Activated CD8-positive, alpha-beta T cell treated with anti-CD3 and anti-CD28 coated beads for 36 hours (primary cell): ENCODE results near the gene GID4. TPM values are rescaled to one million over a fixed set of nuclear protein-coding genes. Genes with fewer than 3 reads are reported as not detected.

Experiments used
- ATAC-seq: fragments of 200-7000 bp; cut with Tn5 transposase; one replicate; pipeline ENCODE4 v1.10.0; 2021; ENCODE audit warnings: mild to moderate bottlenecking, moderate library complexity
- CTCF ChIA-PET: fragments of 350-600 bp; sonication (Branson Sonifier 250); formaldehyde crosslinking; loops from one replicate; lab custom pipeline; 2021; ENCODE audit warnings: antibody characterized with exemption; lab: Charles Lee
- POLR2A ChIA-PET: fragments of 350-600 bp; sonication (Branson Sonifier 250); formaldehyde crosslinking; loops from one replicate; lab custom pipeline; 2021; ENCODE audit warnings: antibody characterized with exemption; lab: Charles Lee
- DNase-seq: peaks from one replicate; pipeline ENCODE4 v3.0.0-alpha.2; 2020
- H3K27ac Mint-ChIP-seq: one replicate; pipeline ENCODE4 v1.8.0; 2021; ENCODE audit warnings: mild to moderate bottlenecking, mixed read lengths
- H3K27me3 Mint-ChIP-seq: one replicate; pipeline ENCODE4 v1.8.0; 2021; ENCODE audit warnings: mixed read lengths
- H3K36me3 Mint-ChIP-seq: one replicate; pipeline ENCODE4 v1.8.0; 2021; ENCODE audit warnings: low read depth, mixed read lengths
- H3K4me1 Mint-ChIP-seq: one replicate; pipeline ENCODE4 v1.8.0; 2021; ENCODE audit warnings: low read depth, mixed read lengths
- H3K4me3 Mint-ChIP-seq: one replicate; pipeline ENCODE4 v1.8.0; 2021; ENCODE audit warnings: mild to moderate bottlenecking, moderate library complexity, mixed read lengths
- H3K9me3 Mint-ChIP-seq: one replicate; pipeline ENCODE4 v1.8.0; 2021; ENCODE audit warnings: mixed read lengths
- CTCF ChIP-seq: fragments of 200-600 bp; IDR thresholded peaks from one replicate; pipeline ENCODE4 v1.8.0; 2022; ENCODE audit warnings: antibody characterized with exemption, mild to moderate bottlenecking
- intact Hi-C: fragments of 100-400 bp; cut with micrococcal nuclease; formaldehyde crosslinking; loops from one replicate; pipeline ENCODE4 v1.10.0; 2022
- total RNA-seq, 2 experiments: library from RNA; stranded (reverse); gene quantifications; one replicate each; pipeline ENCODE4 v1.2.3, GENCODE V29; 2021

The GID4 gene
- total RNA-seq, 2 experiments from 2014 or later = 8.7 to 9.1 TPM

- intact Hi-C loops = loop anchor here (5.0 to 10.0 kb wide), 3 partner anchors 62 to 345 kb away; no protein-coding TSS in a partner anchor
- Mint-ChIP-seq H3K27me3 (no peaks in the 10 kb centered on the region), H3K9me3 (no peaks in the 10 kb centered on the region), H3K27ac (peak overlapping the region; percentile 96), H3K4me3 (peak overlapping the region; percentile 95), H3K4me1 (peaks cover 48% of the 10 kb centered on the region), H3K36me3 (peaks cover 3% of the 10 kb centered on the region)
- DNase-seq (peak; percentile 52), ATAC-seq (peak; percentile 12)
- POLR2A ChIA-PET = no interaction called here
- no peak for TF ChIP-seq CTCF
- CTCF ChIA-PET = no interaction called here
Observed at GRCh38 chr17:18039535-18040260, 490 bp downstream of the GID4 start.

GRCh38 chr17:18040261-18040858 lies 1.2 kb downstream of the GID4 start:
- H3K27me3 Mint-ChIP-seq = no peaks in the 10 kb centered on the region
- no peak for TF ChIP-seq CTCF
- H3K4me1 Mint-ChIP-seq = peaks cover 48% of the 10 kb centered on the region
- POLR2A ChIA-PET = no interaction called here
- H3K27ac Mint-ChIP-seq = peak overlapping the region; percentile 67
- peak overlapping the region; percentile 95 for H3K4me3 Mint-ChIP-seq
- peaks cover 3% of the 10 kb centered on the region for H3K36me3 Mint-ChIP-seq
- no peaks in the 10 kb centered on the region for H3K9me3 Mint-ChIP-seq
- no peak for ATAC-seq
- intact Hi-C loops = no loop called here
- DNase-seq = no peak
- CTCF ChIA-PET = interaction anchor here (1.3 kb wide), 1 partner anchor 56 kb away, joined by 3 read pairs; no protein-coding TSS in a partner anchor

GRCh38 chr17:18041776-18042175 lies 2.6 kb downstream of the GID4 start:
- ATAC-seq (no peak), DNase-seq (peak; percentile 15)
- ChIA-PET CTCF (interaction anchor here (1.3 kb wide), 2 partner anchors 57 to 151 kb away, joined by 3 read pairs; no protein-coding TSS in a partner anchor), POLR2A (interaction anchor here (1.2 kb wide), 1 partner anchor 29 kb away, joined by 3 read pairs; no protein-coding TSS in a partner anchor)
- peaks cover 42% of the 10 kb centered on the region for H3K4me1 Mint-ChIP-seq
- H3K4me3 Mint-ChIP-seq = peak overlapping the region; percentile 95
- H3K36me3 Mint-ChIP-seq = peaks cover 6% of the 10 kb centered on the region
- H3K27me3 Mint-ChIP-seq = no peaks in the 10 kb centered on the region
- no peak for TF ChIP-seq CTCF
- H3K27ac Mint-ChIP-seq = no peak overlapping the region
- no peaks in the 10 kb centered on the region for H3K9me3 Mint-ChIP-seq
- intact Hi-C loops = no loop called here

GRCh38 chr17:18042983-18043382 lies 3.8 kb downstream of the GID4 start:
- POLR2A ChIA-PET = no interaction called here
- TF ChIP-seq CTCF = no peak
- CTCF ChIA-PET = interaction anchor here (0.7 kb wide), 1 partner anchor 15 kb away, joined by 3 read pairs; no protein-coding TSS in a partner anchor
- DNase-seq (no peak), ATAC-seq (no peak)
- H3K4me1 Mint-ChIP-seq = peaks cover 32% of the 10 kb centered on the region
- no peaks in the 10 kb centered on the region for H3K9me3 Mint-ChIP-seq
- no peaks in the 10 kb centered on the region for H3K27me3 Mint-ChIP-seq
- H3K27ac Mint-ChIP-seq = no peak overlapping the region
- H3K4me3 Mint-ChIP-seq = no peak overlapping the region
- intact Hi-C loops = no loop called here
- peaks cover 13% of the 10 kb centered on the region for H3K36me3 Mint-ChIP-seq

- peaks cover 13% of the 10 kb centered on the region for H3K36me3 Mint-ChIP-seq
- no peak overlapping the region for H3K4me3 Mint-ChIP-seq
- POLR2A ChIA-PET = no interaction called here
- intact Hi-C loops = no loop called here
- no peaks in the 10 kb centered on the region for H3K27me3 Mint-ChIP-seq
- CTCF ChIA-PET = interaction anchor here (0.7 kb wide), 1 partner anchor 15 kb away, joined by 3 read pairs; no protein-coding TSS in a partner anchor
- ATAC-seq (no peak), DNase-seq (no peak)
- H3K9me3 Mint-ChIP-seq = no peaks in the 10 kb centered on the region
- TF ChIP-seq CTCF = no peak
- H3K27ac Mint-ChIP-seq = no peak overlapping the region
- peaks cover 29% of the 10 kb centered on the region for H3K4me1 Mint-ChIP-seq
Observed at GRCh38 chr17:18043491-18043890, 4.3 kb downstream of the GID4 start.
